GM18499 (cell line): ENCODE data around the gene HIVEP3.

ENCODE experiments used
- ATAC-seq: cut with Tn5 transposase; IDR thresholded peaks from one replicate; pipeline ENCODE4 v1.9.1; 2021; ENCODE audit warnings: moderate number of reproducible peaks; ENCODE audit not compliant: insufficient read depth, unreplicated experiment

Gene HIVEP3

DNA sequence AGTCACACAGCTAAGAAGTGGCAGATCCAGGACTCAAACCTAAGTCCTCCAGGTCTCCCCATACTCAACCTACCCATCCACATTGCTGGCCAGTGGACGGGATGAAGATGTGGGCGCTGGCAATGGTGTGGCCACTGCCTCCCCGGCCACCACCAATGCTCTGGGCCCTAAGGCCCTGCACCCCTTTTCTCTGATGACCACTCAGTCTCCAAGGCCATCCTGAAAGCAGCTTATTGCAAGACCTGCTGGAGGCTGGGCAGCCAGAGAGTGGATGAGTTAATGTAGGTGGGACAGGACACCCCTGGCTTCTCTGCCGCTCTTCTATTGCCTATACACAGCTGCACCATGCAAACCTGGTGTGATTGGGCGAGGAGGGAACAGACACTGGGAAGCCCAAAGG, 178.7 kb downstream of the HIVEP3 start:
- no peak for ATAC-seq

DNA sequence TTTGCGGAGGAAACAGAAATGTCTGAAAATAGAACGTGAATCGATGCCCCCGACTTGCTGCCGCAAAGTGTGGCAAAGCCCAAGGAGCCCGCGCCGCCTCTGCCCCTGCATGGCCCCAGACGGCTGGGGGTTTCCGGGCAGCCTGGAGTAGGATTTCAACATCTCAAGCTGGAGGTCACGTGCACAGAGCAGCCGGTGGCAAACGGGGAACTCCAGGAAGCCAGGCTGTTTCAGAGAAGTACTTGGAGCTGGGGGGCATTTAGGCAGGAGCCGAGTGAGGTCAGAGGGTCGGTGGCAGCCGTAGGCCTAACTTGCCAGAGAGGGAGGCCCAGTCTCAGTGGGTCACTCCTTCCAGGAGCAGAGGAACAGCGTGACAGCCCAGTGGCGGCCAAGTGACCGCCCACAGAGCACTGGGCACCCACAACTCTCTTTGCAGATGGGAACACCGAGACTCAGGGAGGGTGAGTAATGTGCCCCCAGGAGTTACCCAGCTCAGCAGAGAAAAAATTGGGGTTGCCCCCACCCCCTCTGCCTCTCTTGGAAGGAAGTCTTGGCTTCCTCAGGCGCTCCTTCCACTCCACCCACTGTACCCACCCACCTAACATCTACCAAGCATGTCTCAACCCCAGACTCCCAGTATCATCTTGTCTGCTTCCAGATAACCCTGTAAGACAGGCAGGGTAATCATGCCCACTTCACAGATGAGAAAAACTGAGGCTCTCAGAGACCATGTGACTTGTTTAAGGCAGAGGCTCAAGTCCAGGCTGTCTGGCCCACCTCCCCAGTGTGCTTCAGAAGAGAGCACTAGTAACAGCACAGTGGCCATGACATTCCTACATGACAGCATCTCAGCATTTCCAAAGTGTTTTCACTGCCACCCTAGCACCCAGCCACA, 179.4 kb downstream of the HIVEP3 start:
- no peak for ATAC-seq

DNA sequence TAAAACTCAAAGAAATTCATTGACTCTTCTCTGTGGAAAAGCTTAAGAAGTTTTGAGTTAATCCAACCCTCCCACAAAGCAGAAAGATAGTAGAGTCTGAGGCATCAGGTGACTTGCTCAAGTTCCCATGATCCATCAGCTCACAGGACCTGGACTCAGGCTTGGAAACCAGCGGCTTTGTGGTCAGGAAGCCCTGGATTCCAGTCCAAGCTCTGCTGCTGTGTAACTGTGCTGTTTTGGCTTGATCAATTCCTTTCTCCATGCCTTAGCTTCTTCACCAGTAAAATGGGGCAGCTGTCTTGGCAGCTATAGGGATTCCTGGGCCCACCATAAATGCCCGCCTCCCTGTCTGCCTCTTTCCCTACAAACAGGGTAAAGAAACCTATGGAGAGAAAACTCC, 180.2 kb downstream of the HIVEP3 start:
- no peak for ATAC-seq

DNA sequence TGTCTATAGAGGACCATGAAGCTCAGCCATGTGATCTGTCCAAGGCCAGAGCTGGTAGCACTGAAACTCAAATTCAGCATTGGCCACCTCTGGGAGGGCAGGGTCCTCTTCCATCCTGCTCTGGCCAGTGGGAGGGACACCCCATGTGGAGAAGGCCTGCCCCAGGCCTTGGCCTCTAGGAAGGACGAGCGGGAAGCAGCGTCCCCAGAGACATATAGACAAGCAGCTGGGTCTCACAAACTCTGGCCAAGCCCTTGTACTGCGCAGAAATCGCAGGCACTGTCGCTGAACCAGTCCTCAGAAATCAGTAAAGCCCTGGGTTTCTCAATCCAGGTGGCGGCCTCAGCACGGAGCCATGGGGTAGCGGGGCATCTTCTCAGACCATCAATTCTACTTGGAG, 180.7 kb downstream of the HIVEP3 start:
- no peak for ATAC-seq

DNA sequence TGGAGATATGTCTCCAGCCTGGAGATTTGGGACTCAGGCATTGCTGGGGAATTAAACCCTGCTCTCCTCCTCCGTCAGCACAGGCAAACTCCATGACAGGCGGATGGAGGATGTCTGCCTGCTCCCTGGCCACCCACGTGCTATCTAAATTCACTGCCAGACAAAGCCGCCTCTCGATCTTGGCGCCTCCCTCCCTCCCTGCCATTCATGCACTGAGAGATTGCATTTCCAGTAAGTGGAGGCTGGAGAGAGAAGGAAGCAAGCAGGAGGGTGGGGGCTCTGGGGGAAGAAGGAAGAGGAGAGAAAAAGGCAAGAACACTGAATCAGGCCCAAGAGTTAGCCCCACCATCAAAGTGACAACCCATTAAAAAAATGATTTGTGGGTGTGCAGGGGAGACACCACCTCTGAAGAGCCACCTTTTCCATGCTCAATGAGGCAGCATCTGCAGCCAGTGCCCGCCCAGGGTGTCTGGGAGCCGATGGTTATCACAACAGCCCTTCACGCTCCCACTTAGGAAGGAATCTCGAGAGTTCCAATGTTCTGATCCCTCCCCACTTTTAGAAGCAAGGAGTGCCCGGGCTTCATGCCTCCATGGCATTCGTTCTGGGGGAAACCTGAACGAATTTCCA, 183.0 kb downstream of the HIVEP3 start:
- no peak for ATAC-seq

DNA sequence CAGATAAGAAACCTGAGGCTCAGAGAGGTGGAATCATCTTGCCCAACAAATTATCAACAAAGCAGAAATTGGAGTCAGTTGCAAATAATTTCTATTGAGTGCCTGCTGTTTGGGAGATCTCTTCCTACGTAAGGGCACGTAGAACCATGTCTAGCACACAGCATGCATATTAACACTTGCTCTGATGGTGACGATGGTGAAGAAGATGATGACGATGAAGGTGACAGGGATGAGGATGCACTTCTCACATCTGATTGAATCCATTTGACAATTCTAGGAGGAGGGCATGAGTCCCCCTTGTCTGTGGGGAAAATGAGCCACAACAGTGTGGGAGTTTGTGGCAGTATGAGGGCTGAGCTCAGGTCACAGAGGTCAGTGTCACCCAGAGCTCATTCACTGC, 183.6 kb downstream of the HIVEP3 start:
- no peak for ATAC-seq

DNA sequence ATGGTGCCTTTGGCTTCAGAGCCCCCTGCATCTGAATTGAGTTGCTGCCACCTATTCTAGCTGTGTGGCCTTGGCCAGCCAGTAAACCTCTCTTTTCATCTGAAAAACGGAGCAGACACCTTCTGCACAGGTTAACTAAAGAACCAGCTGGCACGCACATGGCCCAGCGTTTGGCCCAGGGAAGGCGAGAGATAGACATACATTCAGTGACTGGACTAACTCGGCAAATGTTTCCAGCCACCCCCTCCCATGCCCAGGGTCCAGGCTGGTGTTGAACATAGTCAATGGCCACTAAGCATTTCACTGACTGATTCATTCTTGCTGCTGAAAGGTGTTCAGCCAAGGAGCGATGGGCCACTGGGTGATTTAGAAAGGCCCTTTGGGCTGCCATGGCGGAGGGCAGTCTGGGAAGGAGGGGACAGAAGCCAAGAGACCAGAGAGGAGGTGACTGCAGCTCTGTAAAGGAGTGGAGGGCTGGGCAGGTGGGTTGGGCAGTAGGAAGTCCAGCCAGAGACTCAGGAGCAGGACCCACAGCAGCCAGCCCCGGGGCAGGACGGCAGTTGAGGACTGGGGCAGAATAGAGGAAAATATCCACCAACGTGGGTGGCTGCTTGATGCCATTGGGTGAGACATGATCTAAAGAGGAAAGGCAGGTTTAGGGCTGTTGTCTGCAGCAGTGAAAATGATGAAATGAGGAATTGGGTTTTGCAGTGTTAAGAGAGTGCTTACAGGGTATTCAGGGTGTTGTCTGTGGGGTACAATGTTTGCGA, 184.3 kb downstream of the HIVEP3 start:
- ATAC-seq = no peak

DNA sequence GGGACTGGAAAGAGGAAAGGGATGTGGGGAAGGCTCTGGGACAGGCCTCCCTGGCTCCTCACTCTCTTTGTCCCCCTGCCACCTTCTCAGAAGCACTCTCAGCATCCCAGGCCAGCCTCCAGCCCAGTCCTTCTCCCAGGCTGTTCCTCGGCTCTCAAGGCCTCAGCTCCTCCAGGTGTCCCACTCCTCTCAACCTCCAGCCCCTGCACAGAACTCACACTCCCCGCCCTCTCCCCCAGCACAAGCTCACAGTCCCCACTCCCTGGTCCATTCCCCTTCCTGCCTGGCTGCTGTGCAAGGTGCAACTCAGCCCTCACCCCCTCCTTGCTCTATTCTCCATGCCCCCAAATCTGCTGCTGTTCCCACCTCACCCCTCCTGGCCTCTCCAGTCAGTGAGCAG, 185.0 kb downstream of the HIVEP3 start:
- no peak for ATAC-seq

DNA sequence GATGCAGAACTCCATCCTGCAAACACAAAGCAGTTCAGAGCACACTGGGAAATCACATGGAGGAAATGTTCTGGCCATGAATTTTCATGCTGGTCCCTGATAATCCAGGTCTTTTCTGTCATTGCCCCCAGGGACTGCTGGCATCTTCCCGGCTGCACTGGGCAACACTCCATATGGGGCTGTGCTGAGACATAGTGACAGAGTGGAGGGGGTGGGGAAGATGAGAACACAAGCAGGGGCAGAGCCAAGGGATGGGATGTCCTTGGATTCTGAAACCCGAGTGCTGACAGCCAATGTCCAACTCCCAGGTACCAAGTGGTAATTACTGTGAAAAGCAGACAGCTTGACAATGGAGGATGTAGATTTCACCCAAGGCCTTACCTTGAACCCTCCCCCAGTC, 185.7 kb downstream of the HIVEP3 start:
- ATAC-seq = no peak

DNA sequence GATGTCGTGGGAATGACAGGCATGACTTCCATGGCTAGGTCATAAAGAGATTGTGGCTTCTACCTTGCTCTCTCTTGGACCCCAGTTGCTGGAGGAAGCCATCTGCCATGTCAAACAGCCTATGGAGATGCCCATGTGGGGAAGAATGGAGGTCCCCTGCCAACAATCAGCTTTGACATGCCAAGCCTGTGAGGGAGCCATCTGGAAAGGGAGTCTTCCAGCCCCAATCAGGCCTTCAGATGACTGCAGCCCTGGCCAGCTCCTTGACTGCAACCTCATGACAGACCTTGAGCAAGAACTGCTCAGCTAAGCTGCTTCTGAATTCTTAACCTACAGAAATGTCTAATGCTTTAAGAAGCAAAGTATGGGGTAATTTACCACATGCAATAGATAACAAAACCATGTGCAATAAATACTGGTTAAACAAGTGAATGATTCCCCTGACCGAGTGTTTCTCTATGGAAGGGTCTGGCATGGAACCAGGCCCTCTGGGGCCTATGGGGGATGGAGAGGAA, 187.1 kb downstream of the HIVEP3 start:
- ATAC-seq = no peak

DNA sequence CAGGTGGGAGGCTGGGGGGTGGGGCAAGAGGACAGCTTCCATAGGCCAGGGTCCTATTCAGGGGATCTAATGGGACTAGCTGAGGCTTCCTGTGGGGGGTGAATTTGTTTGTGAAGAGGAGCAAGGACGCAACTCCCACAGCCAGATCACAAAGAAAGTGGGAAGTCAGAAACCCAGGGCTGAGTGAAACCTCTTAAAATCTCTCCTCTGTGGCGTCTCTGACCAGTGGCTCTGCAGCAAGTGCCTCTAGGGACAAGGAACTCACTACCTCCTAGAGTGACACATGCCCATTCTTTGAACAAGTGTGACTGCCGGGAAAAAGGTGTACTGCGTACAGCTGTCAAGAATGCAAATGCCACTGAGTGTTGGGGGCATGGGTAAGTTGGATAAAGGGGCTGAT, 187.9 kb downstream of the HIVEP3 start:
- no peak for ATAC-seq

DNA sequence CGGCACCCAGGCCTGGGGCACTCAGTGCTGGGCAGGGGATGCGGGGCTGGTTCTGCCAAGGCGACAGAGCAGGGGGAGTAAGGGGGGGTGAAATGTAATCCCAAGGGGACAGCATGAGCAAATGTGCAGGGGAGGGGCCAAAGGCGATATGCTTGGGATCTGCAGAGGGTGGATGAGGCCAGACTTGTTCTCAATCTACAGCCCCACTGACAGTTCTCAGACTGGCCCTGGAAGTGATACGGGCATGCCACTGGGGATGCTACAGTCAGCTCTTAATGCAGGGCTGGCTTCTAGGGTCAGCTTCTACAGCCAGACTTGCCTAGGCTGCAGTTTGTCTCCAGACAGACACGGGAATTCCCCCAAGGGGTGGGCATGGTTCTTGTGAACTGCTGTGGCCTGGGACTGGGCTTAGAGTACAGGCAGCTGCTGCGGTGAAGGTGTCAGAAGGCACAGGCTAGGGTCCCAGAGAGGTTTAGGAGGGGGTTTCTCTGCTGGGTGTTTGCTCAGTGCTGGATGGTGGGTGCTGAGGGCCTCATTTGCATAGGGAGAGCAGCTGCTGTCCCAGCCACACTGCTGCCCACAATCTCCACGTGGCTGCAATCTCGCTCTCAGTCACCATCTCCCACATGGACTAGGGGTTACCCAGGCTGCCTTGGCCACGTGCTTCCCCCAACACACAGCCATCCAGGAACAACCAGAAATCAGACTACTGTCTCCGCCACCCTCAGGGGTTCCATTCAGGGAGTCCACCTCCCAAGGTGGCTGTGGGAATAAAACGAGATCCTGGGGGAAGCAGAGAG, 190.1 kb downstream of the HIVEP3 start:
- peak; percentile 73 for ATAC-seq

DNA sequence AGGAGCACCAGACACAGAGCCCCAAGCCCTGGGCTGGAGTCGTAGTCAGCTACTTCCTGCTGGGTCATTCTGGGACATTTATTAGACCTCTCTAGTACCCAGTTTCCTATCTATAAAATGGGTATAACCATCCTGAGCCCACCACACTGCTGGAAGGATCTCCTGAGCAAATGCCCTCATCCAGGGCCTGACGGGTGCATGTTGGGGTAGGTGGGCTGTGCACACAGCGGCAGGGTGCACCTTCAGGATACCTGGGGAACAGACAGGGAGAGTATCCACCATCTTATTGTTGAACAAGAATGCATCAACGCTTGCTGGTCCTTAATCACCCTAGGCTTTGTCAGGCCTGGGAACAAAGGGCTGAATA, 191.0 kb downstream of the HIVEP3 start:
- no peak for ATAC-seq

DNA sequence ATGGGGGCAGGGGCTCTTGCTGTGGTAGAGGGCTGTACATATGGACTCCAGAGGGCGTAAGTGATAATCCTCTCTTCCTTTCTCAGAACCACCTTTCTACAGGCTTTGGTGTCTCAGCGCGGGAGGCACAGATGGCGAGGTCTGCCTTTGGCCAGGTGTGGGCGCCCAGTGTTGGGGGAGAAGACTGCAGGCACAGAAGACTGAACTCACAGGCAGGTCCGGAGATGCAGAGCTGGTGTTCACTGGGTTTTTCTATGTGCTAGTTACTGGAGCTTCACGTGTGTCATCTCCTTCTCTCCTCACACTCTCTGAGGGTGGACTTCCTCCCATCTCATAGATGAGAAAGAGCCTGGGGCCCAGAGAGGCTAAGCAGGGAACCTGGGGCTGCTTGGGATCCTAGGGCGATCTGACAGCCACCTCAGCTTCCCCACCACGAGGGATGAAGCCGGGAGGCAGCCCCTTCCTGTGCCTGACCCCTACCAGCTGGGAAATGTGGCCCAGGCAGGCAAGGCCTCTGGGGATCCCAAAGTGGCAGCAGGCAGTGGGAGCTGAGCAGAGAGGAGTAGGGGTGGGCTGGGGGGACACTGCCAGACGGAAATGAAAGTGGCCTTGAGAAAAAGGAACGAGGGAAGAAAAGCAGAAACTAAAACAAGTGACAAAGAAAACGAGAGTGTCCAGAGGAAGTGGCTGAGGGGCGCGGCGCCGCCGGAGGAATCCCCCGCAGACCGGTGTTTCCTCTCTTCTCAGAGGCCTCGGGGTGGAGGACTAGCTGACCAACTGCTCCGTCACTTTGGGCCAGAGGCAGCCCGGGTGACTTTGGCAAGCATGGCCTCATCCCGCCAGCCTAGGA, 191.6 kb downstream of the HIVEP3 start:
- ATAC-seq = no peak

DNA sequence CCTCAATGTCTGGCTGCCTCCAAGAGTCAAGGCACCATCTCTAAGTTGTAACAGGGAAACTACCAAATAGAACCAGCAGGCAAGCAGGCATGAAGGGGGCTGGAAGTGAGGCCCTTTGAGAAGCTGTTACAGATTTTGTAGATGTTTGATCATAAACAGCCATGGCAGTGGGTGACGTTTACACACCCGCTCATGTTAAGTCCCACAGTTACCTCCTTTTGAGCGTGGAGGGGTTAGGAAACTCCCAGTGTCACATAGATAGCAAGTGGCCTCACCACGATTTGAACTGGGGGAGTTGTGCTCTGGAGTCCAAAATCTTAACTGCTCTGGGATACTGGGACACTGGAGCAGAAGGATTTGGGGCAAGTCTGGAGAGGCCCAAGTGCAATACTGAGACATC, 192.4 kb downstream of the HIVEP3 start:
- no peak for ATAC-seq

DNA sequence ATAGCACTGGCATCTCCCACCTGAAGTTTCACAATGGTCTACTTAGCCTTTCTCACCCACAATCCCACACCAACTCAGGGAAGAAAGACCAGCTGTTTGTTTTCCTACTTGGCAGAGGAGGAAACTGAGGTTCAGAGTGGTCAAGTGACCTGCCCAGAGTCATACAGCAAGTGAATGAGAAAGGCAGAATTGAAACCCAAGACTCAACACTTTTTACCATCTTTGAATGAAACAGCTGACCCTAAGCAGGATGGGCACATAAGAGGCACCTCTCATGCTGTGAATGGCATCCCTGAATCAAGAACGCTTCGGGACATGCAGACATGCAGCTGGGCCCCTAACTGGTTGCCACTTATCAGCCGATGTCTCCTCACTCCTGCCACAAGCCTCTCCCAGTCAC, 193.8 kb downstream of the HIVEP3 start:
- no peak for ATAC-seq

DNA sequence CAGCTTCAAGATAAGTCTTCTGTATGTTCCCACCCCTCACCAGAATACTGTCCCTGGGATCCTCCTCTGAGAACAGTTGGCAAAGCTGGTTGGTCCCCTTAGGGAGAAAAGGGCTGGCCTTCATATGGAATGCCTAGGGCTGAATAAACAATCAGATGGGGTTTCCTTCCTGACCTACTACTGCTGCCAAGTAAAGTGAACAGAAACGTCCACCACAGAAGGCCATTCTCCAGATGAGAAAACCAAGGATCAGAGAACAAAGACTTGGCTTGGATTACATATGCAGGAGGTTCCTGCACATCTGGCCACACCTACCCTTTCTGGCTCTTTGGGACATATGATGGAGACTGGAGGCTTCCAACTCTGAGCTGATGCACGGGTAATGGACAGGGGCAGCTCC, 194.5 kb downstream of the HIVEP3 start:
- no peak for ATAC-seq

DNA sequence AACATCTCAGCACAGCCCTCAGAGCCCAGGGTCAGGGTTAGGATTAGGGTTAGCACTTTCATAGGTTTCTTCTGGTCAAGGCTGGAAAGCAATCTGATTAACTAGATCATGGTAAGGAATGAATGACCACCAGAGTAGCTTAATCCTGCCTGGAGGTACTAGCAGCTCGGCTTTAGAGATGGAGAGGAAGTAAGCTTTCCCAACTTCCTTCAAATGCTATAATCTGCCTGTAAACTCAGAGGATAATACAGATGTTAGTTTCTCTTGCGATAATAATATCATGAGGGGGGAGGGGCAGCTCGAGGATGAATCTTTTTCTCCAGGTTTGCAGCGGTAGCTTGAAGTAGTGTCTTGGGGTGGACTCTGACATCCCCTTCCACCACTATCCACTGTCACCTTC, 194.9 kb downstream of the HIVEP3 start:
- ATAC-seq = no peak

DNA sequence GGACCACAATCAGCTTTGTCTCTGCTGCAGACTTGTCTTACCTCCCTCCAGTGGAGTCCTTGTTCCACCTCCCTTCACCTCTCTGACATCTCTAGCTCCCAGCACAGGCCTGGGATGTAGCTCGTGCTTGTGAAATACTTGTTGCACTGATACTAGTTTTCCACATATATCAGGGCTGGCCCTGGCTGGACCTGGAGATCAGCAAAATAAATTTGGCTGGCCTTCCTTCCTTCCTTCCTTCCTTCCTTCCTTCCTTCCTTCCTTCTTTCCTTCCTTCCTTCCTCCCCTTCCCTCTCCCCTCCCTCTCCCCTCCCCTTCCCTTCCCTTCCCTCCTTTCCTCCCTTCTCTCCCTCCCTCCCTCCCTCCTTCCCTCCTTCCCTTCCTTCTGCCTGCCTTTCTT, 196.5 kb downstream of the HIVEP3 start:
- no peak for ATAC-seq
